ENCODE results near the gene BYSL.

Gene BYSL

DNA sequence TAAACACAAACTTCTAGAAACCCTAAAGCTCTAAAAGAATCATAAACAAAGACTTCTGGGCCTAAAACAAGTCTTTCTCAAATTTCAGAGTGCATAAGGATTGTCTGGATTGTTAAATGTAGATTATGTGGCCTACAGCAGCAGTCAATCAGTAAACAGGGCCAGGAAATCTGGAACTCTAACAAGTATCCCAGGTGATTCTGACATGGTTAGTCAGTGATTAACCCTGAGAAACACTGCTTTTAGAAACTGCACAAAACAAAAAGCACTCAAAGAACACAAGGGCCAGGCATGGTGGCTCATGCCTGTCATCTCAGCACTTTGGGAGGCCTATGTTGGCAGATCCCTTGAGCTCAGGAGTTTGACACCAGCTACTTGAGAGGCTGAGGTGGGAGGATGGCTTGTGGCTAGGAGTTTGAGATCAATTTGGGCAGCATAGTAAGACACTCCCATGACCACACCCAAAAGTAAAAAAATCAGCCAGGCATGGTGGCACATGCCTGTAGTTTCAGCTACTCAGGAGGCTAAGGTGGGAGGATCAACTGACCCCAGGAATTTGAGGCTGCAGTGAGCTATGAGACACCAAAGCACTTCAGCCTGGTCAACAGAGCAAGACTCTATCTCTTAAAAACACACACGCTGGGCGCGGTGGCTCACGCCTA is 6.3 kb upstream of the BYSL start:
- no peak for DNase-seq (ENCODE audit: low read depth in 3 of 3)

DNA sequence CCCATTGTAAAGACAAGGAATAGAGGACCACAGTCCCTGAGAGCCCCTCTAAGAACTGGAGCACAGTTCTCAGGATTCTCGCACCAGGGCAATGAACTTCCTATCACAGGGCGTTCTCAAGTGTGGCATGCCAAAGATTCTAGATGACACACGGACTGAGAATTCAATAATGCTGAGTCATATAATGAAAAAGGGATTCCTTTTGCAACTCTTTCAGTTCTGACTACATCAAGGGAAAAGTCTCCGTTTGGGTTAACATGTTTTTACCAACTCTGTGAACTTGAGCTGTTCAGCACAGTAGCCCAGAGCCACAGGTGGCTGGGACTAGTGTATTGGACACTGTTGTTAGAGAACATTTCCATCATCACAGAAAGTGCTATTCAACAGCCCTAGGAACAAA is 3.8 kb upstream of the BYSL start:
- no peak for DNase-seq (ENCODE audit: low read depth in 3 of 3)

DNA sequence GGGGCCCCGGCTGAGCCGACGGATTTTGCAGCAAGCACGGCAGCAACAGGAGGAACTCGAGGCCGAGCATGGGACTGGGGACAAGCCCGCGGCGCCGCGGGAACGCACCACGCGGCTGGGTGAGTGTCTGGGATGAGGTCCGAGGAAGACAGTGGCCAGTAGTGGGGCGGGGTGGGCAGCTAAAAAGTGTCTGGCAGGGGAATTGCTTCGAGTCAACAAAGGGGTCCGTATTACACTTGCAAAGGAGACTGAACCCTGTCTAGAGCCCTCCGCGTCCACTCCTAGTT is 356 bp downstream of the BYSL start:
- DNase-seq (ENCODE audit: low read depth in 3 of 3), result no peak

DNA sequence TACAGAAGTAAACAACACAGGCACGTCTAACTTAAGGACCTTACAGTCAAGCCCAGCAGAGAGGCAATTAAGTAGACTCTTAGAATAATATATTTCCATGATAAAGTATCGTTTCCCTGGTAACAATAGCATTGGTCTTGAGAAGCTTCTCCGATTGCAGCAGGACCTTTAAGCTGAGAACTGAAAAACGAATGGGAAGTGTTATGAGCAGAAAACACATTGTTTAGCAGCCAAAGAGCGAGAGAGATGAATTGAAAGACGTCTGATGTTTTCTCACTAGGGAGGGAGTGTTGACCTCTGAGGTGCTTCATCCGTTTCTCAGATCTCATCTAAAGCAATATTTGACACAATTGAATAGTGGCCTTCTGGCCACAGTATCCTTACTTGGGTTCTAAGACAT is 855 bp downstream of the BYSL start:
- DNase-seq (ENCODE audit: low read depth in 3 of 3), result no peak

DNA sequence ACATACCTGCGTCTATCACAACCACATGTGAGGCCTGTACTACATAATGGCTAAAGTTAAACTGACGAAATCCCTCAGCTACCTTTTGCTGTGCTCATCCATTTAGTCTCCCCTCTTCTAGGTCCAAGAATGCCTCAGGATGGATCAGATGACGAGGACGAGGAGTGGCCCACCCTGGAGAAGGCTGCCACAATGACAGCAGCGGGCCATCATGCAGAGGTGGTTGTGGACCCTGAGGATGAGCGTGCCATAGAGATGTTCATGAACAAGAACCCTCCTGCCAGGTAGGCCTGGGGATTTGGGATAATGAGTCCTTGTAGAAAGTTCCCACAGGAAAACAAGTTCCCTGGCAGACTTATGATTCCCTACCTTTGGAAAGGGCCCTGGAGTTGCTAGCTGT is 6.0 kb downstream of the BYSL start:
- DNase-seq (ENCODE audit: low read depth in 3 of 3), result no peak

DNA sequence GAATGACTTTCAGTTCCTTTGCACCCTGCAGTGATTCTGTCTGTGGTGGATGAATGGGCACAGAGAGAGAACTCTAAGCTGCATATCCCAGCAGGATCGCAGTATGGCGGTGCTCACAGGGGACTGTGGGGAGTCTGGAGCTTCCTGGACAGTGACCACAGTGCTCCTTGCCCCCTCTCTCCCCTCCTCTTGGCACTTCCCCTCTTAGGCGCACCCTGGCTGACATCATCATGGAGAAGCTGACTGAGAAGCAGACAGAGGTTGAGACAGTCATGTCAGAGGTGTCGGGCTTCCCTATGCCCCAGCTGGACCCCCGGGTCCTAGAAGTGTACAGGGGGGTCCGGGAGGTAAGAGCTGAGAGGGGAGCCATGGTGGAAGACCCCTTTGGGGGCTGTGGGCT is 8.6 kb downstream of the BYSL start:
- DNase-seq (ENCODE audit: low read depth in 3 of 3), result no peak

DNA sequence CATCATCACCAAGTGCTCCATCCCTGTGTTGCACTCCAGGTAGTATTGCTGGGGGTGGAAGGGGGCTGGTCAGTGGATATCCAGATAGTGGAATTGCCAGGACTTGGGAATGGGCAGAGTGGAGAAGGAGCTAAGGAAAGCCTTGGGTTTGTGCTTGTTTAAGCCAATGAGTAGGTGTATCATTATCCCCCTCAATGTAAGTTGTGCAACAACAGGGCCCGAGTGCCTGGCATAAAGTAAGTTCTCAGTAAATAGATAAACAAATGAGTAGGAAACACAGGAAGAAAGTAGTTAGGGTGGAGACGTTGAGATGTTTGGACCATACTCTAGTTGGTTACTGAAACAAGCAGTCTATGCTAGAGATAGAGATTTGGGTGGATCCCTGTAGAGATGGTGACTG is 10.5 kb downstream of the BYSL start:
- no peak for DNase-seq (ENCODE audit: low read depth in 3 of 3)

DNA sequence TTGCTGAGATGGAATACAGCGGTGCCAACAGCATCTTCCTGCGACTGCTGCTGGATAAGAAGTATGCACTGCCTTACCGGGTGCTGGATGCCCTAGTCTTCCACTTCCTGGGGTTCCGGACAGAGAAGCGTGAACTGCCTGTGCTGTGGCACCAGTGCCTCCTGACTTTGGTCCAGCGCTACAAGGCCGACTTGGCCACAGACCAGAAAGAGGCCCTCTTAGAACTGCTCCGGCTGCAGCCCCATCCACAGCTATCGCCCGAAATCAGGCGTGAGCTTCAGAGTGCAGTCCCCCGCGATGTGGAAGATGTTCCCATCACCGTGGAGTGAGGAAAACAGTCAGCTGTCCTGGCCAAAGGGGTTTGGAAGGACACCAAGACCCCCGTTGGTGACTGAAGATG is 11.1 kb downstream of the BYSL start:
- DNase-seq (ENCODE audit: low read depth in 3 of 3), result no peak

DNA sequence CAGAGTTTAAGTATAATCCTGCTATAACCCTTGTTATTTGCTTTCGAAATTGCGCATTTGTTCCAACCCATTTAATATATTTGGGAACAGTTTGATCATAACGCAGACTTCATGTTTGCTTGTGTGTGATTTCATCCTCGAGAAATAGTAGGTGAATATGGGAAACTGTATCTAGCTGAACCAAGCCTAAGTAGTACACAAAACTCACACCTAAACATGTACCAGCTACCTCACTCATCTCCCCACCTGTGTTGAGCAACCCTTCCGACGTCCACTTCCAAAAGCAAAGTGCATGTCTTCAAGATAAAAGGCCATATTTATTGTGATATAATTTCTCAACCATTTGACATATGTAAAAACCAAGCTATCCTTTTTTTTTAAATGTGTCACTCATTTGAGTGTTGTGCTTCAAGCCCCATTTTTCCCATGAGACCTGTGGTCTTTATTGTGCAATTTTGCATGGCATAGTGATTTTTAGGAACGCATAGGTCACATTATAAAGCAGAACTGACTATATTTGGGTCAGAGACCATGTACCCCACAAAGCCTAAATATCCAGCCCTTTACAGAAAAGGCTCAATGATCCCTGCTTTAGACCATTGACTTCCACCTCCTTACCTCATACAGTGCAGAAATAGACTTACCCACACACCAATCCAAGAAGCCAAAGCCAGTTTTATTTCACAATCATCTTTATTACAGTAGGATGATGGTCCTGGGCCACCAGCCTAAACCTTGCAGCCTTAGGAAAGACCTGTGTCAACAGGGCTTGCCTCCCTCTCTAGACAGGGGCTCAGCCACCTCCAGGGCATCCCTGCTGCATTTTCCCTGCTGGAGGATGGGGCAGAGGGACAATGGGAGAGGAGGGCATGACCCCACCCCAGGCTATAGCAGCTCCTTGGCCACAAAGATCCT is 13.2 kb downstream of the BYSL start:
- no peak for DNase-seq (ENCODE audit: low read depth in 3 of 3)

DNA sequence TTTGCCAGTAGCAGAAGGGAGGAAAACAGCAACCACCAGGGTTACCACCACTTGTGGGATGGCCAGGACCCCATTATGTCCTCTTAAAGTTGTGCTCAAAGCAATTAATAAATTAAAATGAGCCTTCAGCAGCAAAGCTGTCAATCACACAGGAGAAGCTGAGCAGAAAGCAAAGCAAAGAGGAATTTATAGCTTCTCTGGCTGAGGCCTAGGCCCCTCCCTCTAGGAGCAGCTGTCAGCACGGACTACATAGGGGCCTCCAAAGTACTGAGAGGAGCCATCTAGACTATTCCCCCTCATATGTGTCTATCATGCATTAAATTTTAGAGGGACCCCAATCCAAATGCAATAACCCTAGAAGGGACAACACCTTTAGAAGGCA is 13.9 kb downstream of the BYSL start:
- no peak for DNase-seq (ENCODE audit: low read depth in 3 of 3)

DNA sequence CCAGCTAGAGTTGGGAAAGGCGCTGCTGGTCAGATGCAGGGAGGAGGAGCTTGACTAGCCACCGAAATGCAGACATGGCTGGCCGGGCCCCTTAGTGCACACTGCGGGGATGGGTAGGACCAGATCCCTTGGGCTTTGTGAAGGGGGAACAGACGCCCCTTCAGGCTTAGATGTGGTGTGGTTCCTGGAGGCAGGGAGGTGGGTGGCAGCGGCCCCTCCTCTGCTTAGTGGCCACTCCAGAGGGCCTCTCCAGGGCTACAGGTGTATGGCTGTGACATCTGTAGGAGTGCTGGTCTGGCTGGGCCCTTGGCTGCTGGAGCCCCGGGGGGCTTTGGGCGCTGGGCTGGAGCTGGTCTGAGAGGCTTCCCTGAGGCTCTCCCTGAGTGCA is 14.4 kb downstream of the BYSL start:
- DNase-seq (ENCODE audit: low read depth in 3 of 3), result no peak

DNA sequence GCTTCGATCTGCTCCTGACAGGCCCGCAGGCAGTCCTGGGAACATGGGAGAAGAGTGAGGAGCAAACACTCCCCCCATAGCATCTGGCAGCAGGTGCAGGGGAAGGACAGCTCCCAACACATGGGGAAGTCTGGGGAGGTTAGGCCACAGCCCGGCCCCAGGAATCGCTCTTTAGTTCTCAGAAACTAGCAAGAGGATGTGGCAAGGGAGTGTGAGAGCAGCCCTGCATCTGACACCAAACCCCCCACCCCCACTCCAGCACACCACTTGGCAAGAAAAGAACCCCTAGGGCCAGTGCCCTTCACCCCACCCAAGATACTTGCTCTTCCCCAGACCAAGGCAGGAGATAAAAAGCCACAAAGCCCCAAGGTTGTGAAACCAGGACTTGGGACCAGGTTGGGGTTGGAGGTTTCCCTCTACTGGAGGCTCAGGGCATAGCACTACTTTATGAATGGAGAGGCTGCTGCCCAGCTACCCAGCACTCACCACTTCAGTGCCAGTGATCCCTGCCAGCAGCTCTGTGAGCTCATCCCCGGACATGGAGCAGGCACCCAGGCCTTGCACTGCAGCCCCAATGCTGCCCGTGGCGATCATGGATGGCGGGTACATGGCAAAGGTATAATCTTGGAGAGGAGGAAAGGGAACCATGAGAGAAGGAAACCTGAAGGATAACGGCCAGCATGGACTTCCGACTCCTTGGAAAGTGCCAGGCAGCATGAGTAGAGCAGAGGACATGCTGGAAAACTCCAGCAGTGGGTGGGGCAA is 15.0 kb downstream of the BYSL start:
- DNase-seq (ENCODE audit: low read depth in 3 of 3), result peak in 2 of 3 experiments; percentile 42 to 68

DNA sequence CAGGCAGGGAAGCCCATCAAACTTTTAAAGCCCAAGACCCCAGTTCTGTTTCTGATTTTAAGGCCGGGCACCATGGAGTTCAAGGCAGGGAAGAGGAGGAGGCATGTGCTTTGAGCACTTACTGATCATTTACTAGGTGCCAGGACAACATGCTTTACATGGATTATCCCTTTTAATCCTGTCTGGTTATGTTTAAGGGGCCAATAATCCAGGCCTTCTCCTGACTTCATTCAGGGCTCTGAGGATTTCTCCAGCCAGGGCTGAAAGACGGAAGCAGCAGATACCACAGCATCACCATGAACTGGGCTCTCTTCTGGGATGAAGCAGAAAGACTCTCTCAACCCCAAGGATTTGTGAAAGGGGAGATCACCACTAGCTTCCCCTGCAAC is 16.2 kb downstream of the BYSL start:
- no peak for DNase-seq (ENCODE audit: low read depth in 3 of 3)

DNA sequence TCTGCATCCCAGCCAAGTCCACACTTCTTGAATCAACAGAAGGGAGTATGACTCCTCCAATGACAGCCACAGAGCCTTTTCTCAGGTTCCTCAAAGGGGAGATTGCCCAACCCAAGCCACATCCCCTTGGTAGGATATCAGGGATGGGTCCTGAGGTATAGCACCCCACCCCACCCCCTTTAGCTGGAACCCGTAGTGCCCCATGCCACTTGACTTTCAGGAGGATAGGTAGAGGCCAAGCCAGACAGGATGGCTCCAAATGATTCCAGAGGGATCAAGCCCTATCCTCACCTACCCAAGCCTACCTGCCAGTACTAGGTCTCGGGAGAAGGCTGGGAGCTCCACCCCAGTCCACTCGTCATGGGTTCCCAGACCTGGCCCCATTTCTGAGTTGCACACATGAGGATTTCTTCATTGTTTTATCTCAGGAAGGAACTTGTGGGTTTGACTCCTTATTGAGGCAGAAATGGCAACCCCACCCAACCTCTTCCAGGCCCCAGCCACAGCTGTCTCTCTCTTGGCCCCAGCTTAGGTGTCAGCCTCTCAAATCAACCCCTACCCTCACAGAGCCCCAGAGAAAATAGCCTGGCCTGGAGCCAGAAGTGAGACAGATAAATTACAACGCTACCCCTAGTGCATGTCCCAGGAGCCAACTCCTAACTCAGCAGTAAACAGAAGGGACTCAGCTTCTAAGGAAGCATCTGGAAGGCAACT is 16.7 kb downstream of the BYSL start:
- no peak for DNase-seq (ENCODE audit: low read depth in 3 of 3)

DNA sequence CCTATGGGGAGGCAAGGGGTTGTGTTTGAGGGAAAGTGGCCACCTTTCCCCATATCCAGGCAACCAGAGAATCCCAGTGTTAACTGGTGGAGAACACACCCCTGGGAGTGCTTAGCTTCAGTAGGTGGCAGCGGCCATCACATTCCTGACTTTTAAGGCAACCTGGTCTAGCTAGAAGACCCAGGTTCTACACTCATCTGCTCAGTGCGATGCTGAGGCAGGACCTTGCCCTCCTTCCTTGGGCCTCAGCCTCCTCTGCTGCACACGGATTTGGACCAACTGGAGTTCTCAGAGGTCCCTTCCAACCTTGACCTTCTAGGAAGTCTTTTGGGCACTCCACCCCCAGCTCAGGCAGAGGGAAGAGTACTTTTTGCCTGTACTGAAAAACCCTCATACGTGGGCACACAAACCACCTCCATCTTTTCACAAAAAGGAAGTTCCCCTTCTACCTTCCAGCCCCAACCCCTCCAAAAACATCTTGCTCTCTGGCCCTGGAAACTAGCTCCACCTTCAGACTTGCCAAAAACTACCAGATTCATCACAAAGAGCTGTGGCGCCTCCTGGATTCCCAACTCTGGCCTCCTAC is 17.4 kb downstream of the BYSL start:
- no peak for DNase-seq (ENCODE audit: low read depth in 3 of 3)

DNA sequence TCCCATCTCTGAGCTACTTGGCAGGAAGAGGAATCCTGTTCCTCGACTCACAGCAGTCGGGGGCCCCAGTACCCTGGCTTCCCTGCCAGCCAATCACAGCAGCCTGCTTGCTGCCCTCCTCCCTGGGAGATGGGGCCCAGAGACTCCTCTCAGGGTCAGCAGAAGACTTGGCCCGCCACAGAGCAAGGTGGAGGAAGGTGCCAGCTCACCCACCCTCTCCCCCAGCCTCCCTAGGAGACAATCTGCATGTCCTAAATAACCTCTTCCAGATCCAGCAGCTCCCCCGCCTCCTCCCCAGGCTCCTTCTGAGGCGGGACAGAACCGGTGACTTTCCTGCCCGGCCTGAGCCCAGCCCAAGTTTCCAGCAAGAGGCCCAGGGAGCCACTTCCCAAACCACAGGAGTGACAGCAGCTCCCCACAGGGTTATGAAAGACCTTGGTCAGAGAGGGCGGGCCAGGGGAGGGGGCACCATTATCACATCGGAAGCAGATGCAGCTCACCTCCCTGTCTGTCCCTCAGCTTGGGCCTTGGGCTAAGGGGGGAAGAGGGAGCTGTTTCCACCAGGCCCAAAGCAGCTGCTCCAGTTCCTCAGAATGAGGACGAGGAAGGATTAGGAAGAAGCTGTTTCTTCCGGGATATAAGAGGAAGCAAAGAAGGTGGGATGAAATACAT is 18.0 kb downstream of the BYSL start:
- DNase-seq (ENCODE audit: low read depth in 3 of 3), result peak in 1 of 3 experiments; percentile 58

DNA sequence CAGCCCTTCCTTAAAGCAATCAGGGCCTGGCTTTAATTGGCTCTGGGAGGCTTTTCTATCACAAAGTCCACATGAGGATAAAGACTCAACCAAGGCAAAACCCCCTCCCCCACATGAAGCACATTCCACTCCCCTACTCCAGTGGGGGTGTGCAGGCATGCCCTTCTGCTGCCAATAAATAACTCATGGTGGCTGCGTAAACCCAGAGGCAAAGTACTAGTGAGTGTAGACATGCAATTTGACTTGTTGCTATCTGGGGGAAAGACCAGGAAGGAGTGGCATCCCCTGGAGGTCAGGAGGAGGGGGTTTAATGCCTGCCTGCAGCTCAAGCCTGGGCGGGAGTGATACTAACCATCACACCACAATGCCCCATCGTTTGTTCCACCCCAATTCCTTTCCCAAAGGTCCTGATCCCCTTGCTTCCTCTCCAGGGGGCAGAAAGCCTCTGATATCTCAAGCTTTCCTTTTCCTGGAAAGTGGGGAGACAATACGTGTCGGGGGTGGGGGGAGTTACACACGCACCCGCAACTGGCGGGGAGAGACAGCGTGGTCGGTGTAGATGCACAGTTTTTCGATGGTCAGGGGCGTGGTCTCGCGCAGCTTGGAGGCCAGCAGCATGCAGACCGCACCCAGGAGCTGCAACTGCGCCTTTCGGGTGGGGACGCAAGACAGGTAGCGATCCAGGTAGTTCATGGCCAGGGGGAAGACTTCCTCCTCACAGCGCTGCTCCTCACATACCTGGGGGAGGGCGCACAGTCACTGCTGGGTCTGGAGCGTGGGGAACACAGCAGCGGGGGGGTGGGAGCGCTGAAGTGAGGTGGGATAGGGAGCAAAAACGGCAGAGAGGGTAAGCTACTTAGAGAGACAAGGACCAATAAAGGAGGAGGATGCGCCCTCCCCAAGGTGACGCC is 18.8 kb downstream of the BYSL start:
- peak in 1 of 3 experiments; percentile 62 for DNase-seq (ENCODE audit: low read depth in 3 of 3)

DNA sequence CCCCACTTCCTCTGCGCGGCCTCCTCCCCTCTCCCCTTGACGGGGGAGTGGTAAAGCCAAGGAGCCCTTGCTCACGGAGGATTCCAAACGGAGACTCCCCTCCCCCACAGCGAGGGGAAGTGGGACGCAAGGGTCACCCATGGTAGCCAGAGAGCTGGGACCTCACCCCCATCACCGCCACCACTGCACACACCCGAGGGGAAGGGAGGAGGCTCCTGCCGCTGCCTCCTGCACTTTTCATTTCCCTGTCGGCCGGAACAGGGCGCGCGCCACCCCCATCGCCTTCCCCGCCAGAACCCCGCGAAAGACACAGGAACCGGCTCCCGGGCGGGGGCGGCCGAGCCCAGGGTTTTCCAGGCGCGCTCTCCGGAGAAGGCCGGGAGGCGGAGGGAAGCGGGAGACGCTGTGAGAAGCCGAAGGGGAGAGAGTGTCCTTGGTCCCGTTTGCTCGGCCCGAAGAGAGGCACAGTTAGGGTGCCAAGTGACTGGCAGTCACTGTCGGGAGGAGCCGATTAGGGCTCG is 19.5 kb downstream of the BYSL start:
- DNase-seq (ENCODE audit: low read depth in 3 of 3), result no peak

DNA sequence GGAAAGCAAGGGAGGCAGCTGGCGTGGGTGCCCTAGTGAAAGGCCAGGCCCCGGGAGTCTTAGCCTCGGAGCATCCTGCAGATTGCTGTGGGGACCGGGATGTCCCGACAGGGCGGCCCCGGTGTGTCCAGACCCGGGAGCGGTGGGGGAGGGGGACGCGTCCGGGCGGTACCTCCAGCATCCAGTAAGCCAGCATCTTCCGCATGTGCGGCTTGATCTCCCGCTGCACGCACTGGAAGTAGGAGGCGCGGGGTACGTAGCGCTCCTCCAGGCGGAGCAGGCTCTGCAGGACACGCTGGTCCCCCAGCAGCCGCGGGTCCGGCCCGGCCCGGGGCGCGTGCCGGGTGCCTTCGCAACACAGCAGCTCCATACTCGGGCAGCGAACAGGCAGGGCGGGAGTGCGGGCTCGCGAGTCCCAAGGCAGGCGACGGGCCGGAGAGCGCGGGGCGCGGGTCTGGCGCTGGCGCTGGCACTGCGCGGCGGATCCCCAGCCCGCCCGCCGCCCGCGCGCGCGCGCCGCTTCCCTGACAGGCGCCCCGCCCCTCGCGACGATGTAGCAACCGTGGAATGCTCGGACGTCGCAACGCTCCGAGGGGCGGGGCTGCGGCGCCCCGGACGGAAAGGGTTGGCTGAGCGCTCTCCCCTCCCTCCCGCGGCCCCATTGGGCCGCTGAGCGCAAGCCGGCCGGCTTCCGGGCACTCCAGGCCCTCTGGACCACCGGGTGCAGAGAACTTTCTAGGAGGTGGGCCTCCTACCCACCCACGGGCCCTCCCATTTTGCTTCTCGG is 20.2 kb downstream of the BYSL start, which contains the start of gene CCND3:
CCND3 (minus strand) TSS at position 529 of the 787 bp plus-strand sequence; CDS start at position 370, 159 bp downstream.
- peak; percentile 77 to 94 (median 84) for DNase-seq (ENCODE audit: low read depth in 3 of 3)
